Effector memory CD8-positive, alpha-beta T cell (primary cell): ENCODE data around the gene ZCCHC24.

Experiments used
- ATAC-seq: fragments of 150-1000 bp; cut with Tn5 transposase; replicated peaks from 2 replicates; pipeline ENCODE4 v1.10.0; 2021; ENCODE audit warnings: mild to moderate bottlenecking, moderate library complexity
- DNase-seq, 3 experiments: peaks; one replicate each; pipeline ENCODE4 v3.0.0; 2021
- H3K27ac Mint-ChIP-seq, 2 donors: one replicate each; pipeline ENCODE4 v1.8.0; 2022; ENCODE audit warnings: mild to moderate bottlenecking in 2 of 2, mixed read lengths in 2 of 2, moderate library complexity in 2 of 2
- H3K27me3 Mint-ChIP-seq, 2 donors: one replicate each; pipeline ENCODE4 v1.8.0; 2022; ENCODE audit warnings: mixed read lengths in 2 of 2
- H3K36me3 Mint-ChIP-seq: one replicate; pipeline ENCODE4 v1.8.0; 2022; ENCODE audit warnings: mild to moderate bottlenecking, moderate library complexity, mixed read lengths; ENCODE audit not compliant: insufficient read depth
- H3K4me1 Mint-ChIP-seq, 2 donors: one replicate each; pipeline ENCODE4 v1.8.0; 2022; ENCODE audit warnings: low read depth in 2 of 2, mixed read lengths in 2 of 2
- H3K4me3 Mint-ChIP-seq, 2 donors: one replicate each; pipeline ENCODE4 v1.8.0; 2022; ENCODE audit warnings: mild to moderate bottlenecking in 2 of 2, mixed read lengths in 2 of 2, moderate library complexity in 2 of 2
- H3K9me3 Mint-ChIP-seq, 2 donors: one replicate each; pipeline ENCODE4 v1.8.0; 2022; ENCODE audit warnings: mixed read lengths in 2 of 2

ZCCHC24 gene

DNA sequence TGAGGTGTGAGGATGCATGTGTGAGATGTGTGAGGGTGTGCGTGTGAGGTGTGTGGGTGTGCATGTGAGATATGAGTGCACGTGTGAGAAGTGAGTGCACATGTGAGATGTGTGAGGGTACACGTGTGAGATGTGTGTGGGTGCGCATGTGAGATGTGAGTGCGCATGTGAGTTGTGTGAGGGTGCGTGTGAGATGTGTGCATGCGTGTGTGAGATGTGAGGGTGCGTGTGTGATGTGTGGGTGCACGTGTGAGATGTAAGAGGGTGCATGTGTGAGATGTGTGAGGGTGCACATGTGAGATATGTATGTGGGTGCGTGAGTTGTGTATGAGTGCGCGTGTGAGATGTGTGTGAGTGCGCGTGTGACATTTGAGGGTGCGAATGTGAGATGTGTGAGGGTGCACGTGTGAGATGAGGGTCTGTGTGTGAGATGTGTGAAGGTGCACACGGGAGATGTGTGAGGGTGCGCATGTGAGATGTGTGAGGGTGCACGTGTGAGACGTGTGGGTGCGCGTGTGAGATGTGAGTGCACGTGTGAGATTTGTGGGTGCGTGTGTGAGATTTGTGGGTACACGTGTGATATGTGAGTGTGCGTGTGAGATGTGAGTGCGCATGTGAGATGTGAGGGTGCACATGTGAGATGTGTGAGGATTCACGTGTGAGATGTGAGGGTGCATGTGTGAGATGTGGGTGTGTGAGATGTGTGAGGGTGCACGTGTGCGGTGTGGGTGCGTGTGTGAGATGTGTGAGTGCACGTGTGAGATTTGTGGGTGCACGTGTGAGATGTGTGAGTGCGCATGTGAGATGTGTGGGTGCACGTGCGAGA lies 67.7 kb downstream of the ZCCHC24 start:
- ATAC-seq (no peak), DNase-seq (no peak)
- peaks cover 3 to 4% of the 10 kb centered on the region in 2 donors for H3K4me1 Mint-ChIP-seq
- no peaks in the 10 kb centered on the region for H3K9me3 Mint-ChIP-seq
- H3K36me3 Mint-ChIP-seq = peaks cover 3% of the 10 kb centered on the region
- H3K27me3 Mint-ChIP-seq = no peaks in the 10 kb centered on the region
- no peak overlapping the region for H3K4me3 Mint-ChIP-seq
- no peak overlapping the region for H3K27ac Mint-ChIP-seq

DNA sequence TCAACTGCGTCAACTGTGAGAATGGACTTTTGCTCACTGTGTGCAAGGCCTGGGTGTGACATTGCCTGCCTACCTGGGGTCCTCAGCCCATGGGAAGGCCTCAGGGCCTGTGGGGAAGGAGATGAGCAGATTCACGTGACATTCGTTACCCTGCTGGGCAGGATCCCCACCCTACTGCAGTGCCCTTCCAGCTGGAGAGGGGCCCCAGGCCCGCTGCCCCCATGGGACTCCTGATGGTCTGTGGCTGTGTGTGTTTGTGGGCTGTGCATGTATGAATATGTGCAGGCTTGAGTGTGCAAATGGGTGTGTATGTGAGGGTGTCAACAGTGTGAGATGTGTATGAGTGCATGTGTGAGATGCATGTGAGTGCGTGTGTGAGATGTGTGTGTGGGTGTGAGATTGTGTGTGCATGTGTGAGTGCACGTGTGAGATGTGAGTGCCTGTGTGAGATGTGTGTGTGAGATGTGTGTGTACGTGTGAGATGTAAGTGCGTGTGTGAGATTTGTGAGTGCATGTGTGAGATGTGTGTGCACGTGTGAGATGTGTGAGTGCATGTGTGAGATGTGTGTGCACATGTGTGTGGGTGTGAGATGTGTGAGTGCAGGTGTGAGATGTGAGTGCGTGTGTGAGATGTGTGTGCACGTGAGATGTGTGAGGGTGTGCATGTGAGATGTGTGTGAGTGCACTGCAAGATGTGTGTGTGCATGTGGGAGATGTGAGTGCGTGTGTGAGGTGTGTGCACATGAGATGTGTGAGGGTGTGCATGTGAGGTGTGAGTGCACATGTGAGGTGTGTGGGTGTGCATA lies 68.5 kb downstream of the ZCCHC24 start:
- Mint-ChIP-seq H3K27ac (no peak overlapping the region), H3K4me1 (peaks cover 3 to 4% of the 10 kb centered on the region in 2 donors), H3K4me3 (no peak overlapping the region), H3K9me3 (no peaks in the 10 kb centered on the region), H3K27me3 (no peaks in the 10 kb centered on the region), H3K36me3 (peaks cover 3% of the 10 kb centered on the region)
- no peak for DNase-seq
- no peak for ATAC-seq

DNA sequence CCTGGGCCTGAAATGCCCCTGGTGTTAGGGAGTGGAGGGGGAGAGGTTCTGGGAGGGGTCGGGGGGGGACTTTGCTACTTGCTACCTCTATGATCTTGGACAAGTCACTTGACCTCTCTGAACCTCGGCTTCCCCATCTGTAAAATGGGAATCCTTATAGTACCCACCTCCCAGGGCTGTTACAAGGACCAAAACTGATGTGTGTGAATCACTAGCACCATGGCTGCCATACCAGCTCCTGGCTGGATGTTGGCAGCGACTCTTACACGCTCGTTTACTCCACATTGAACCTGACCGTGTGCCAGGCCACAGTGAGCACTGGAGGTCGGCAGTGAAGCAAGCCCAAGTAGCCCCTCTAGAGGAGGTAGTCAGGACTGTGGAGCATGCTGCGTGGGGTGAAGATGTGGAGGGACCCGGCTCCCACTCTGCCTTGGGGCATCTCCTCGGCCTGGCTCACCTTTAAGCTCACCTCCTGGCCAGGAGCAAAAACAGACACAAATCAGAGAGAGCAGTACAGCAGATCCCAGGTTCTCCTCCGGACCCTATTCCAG lies 69.3 kb downstream of the ZCCHC24 start:
- Mint-ChIP-seq H3K27me3 (no peaks in the 10 kb centered on the region), H3K4me1 (peaks cover 3 to 4% of the 10 kb centered on the region in 2 donors), H3K36me3 (peaks cover 3% of the 10 kb centered on the region), H3K4me3 (no peak overlapping the region), H3K9me3 (no peaks in the 10 kb centered on the region), H3K27ac (no peak overlapping the region)
- ATAC-seq (no peak), DNase-seq (no peak)

DNA sequence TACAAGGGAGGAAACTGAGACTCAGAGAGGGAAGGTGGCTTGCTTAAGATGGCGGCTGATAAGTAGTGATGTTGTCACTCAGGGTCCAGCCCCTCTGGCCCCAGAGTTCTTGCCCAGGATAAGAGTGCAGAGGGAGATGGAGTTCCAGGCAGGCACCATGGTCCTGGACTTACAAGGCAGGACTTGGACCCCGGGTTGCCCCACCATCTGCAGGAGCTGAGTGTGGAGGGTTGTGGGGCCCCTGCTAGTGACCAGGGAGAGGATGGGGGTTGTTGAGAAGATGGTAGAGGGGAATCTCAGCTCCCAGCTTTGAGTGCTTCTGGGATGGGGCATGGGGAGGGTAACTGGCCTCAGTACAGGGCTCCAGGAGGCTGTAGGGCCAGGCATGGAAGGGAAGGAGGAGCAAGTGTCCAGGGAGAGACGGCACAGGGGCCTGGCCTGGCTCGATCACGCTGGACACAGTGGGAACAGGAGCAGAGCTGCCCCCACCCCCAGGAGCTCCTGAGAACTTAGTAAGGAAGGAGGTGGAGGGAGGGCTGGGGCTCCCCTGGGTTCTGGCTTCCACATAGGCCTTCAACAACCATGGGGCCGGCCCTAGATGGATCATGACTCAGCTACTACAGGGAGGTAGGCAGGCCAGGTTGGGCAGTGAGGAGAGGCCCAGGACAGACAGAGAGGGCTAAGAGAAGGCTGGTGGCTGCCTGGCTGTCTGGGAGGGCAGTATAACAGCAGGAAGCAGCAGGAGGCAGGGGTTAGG lies 69.9 kb downstream of the ZCCHC24 start:
- Mint-ChIP-seq H3K27me3 (no peaks in the 10 kb centered on the region), H3K9me3 (no peaks in the 10 kb centered on the region), H3K4me1 (peaks cover 3 to 4% of the 10 kb centered on the region in 2 donors), H3K4me3 (no peak overlapping the region), H3K36me3 (peaks cover 3% of the 10 kb centered on the region), H3K27ac (no peak overlapping the region)
- no peak for ATAC-seq
- no peak for DNase-seq

DNA sequence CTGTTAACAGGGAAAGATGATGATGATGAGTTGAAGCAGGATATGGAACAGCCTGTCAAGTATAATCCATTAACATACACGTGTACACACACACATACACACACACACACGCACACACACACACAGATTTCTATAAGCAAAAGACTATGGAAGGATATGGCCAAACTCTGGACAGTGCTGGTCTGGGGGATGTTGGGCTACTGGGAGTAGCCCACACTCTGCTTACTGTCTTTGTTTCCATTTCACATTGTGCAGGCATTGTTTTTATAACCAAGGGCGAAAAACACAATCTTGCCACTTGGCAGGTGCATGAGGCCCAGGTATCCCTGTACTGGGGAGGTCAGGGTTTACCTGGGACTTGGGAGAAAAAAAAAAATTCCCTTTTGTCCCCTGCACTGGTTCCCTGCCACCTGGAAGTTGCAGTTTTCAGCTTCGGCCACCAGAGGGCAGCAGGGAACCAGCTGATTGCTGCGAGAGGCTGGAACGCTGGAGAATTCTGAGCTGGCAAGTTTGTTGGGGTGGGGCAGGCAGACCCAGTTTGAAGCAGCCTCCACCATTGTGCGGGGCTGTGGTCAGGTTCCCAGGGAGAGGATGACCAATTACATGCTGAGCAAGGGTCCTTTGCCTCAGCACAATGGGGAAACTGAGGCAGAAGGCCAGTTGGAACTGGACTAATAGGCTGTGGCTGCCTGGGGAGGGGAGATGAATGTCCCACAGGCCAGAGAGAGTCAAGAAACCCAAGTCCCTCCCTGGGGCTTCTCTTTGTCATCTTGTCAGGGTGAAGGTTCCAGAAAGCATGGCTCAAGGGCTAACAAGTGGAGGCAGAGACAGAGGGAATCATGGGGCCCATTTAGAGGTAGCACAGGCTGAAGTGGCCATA lies 70.9 kb downstream of the ZCCHC24 start:
- Mint-ChIP-seq H3K36me3 (peaks cover 3% of the 10 kb centered on the region), H3K9me3 (no peaks in the 10 kb centered on the region), H3K4me1 (peaks cover 3 to 4% of the 10 kb centered on the region in 2 donors), H3K27ac (peak overlapping the region in 1 of 2 donors; percentile 60), H3K4me3 (no peak overlapping the region), H3K27me3 (no peaks in the 10 kb centered on the region)
- DNase-seq = peak; percentile 71 to 74 (median 73)
- peak; percentile 79 for ATAC-seq

DNA sequence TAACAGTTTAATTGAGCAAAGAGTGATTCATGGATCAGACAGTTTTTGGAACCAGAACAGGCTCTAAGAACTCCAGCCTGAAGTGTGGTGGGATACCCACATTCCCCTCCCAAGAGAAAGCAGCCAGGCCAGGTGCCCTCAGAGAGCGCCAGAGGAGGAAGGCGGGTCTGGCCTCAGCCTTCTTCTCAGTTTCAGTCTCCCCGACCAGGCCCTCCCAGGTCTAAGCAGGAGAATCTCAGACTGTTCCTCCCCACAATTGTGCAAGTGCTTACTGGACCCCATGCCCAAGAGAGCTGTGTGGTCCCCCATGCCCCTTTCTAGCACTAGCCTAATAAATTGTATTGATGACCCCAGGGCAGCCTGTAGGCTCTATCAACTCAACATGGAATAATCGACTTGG lies 72.6 kb downstream of the ZCCHC24 start:
- Mint-ChIP-seq H3K27me3 (no peaks in the 10 kb centered on the region), H3K4me1 (peaks cover 3 to 4% of the 10 kb centered on the region in 2 donors), H3K36me3 (peaks cover 3% of the 10 kb centered on the region), H3K4me3 (no peak overlapping the region), H3K9me3 (no peaks in the 10 kb centered on the region), H3K27ac (no peak overlapping the region)
- DNase-seq (no peak), ATAC-seq (no peak)

DNA sequence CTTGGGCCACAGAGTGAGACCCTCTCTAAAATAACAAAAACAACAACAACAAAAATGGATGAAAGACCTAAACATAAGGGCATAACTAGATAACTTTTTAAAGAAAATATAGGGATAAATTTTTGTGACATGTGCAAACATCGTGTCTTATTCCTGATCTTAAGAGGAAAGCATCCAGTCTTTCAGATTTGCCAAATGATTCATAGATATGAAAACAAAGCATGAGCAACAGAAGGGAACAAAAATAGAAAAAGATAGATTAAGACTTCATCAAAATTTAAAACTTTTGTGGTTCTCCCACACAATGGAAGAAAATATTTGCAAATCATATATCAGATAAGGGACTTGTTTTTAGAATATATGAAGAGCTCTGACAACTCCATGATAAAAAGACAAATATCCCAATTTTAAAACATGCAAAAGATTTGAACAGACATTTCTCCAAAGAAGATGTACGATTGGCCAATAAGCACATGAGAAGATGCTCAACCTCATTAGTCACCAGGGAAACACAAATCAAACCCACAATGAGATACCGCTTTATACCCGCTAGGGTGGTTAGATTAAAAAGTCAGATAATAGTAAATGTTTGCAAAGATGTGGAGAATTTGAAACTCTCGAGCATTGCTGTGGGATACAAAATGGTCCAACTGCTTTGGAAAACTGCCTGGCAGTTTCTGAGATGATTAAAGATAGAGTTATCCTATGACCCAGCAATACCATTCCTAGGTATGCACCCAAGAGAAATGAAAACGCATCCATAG lies 77.8 kb downstream of the ZCCHC24 start:
- Mint-ChIP-seq H3K4me3 (no peak overlapping the region), H3K27ac (no peak overlapping the region), H3K36me3 (no peaks in the 10 kb centered on the region), H3K27me3 (no peaks in the 10 kb centered on the region), H3K4me1 (no peaks in the 10 kb centered on the region), H3K9me3 (no peaks in the 10 kb centered on the region)
- DNase-seq = no peak
- ATAC-seq = peak; percentile 44

DNA sequence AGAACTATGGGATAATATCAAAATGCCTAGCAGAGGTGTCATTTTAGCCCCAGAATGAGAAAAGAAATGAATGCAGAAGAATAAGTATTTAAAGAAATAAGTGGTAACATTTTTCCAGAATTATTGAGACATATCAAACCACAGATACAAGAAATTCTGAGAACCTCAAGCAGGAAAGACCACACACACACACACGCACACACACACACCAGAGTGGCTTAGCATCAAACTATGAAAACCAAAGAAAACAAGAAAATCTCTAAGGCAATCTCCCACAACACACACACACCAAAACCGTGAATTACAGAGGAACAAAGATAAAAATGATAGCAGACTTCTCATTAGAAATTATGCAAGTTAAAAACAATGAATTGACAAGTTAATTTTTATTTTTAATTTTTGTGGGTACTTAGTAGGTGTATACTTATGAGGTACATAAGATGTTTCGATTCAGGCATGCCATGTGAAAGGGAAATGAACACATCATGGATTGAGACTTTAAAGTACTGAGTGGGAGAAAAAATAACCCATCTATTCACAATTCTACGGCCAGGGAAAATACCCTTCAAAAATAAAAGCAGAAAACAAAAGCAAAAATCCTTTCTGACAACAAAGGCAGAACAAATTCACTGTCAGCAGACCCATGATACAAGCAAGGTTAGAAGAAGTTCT lies 83.6 kb downstream of the ZCCHC24 start:
- DNase-seq = no peak
- Mint-ChIP-seq H3K4me1 (peaks cover 3 to 9% of the 10 kb centered on the region in 2 donors), H3K4me3 (no peak overlapping the region), H3K27me3 (no peaks in the 10 kb centered on the region), H3K9me3 (no peaks in the 10 kb centered on the region), H3K36me3 (peaks cover 7% of the 10 kb centered on the region), H3K27ac (peak overlapping the region in 1 of 2 donors; percentile 12)
- no peak for ATAC-seq

DNA sequence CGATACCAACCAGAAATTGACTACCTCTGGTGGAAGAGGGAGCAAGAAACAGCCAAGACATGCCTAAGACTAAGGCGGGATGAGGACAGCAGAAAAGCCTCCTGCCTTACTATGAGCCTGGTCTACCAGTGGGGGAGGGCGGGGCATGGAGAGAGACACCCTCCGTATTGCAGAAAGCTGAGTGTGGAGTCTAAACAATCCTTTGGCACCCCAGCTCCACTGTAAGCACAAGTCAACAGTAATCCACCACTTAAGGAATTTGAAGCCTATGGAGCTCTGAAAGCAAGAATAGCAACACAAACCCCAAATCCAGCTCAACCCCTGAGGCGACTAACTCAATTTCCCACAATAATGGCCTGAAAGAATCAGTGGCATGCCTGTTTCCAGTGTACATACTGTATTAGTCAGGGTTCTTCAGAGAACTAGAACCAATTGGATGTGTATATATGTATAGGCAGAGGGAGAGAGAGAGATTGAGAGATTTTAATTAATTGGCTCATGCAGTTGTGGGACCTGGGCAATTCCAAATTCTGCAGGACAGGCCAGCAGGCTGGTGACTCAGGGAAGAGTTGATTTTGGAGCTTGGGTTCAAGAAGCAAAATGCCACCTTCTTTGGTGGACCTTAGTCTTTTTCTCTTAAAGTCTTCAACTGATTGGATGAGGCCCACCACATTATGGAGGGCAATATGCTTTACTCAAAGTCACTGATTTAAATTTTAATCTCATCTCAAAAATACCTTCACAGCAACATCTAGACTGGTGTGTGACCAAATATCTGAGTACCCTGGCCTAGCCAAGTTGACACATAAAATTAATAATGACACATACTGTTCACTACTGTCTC lies 84.7 kb downstream of the ZCCHC24 start:
- Mint-ChIP-seq H3K4me3 (no peak overlapping the region), H3K27ac (no peak overlapping the region), H3K9me3 (no peaks in the 10 kb centered on the region), H3K4me1 (peaks cover 3 to 10% of the 10 kb centered on the region in 2 donors), H3K36me3 (peaks cover 7% of the 10 kb centered on the region), H3K27me3 (no peaks in the 10 kb centered on the region)
- no peak for DNase-seq
- no peak for ATAC-seq

DNA sequence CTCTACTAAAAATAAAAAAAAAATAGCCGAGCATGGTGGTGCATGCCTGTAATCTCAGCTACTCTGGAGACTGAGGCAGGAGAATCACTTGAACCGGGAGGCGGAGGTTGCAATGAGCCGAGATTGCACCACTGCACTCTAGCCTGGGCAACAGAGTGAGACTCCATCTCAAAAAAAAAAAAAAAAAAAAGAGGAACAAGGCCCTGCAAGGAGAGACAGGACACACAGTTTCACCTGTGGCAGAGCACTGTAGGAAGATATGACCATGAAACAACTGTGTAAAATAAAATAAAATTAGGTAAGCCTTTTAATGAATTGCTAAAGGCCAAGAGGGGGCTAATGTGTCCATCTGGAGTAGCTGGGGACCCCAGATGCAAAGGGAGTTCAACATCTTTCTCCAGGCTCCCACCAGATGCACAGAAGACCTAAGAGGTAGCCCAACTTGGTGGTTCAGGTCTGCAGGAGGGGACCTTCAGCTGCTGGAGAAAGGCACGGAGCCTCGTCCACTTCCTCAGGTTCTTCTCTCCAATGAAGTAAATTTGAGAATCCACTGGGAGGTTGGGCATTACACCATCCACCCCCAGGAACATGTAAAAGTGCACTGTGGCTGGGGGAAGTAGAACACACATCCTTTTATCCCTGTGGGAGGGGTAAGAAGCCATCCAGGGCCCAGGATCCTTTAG lies 85.5 kb downstream of the ZCCHC24 start:
- Mint-ChIP-seq H3K27me3 (no peaks in the 10 kb centered on the region), H3K4me3 (no peak overlapping the region), H3K9me3 (no peaks in the 10 kb centered on the region), H3K27ac (no peak overlapping the region), H3K36me3 (peaks cover 9% of the 10 kb centered on the region), H3K4me1 (peaks cover 7 to 15% of the 10 kb centered on the region in 2 donors)
- no peak for ATAC-seq
- no peak for DNase-seq
